ENCODE measurements around the gene CYP46A1. TPM values are rescaled to one million over a fixed set of nuclear protein-coding genes. Genes with fewer than 3 reads are reported as not detected.

CYP46A1 gene
- total and polyA plus RNA-seq, 2 experiments from 2014 or later, result 0.22 to 0.29 TPM

GRCh38 chr14:99699085-99699760, 15.1 kb downstream of the CYP46A1 start:
- no peak overlapping the region for H3K4me2 ChIP-seq (ENCODE audit: unreplicated experiment)
- WGBS, 2 experiments (ENCODE audit: low coverage in 1 of 2, low lambda C conversion rate in 2 of 2, missing lambda C conversion rate in 2 of 2), result 81 to 87% methylated on average over 12 of the region's 12 CpGs
- no peak overlapping the region for H2AFZ ChIP-seq
- H3K4me1 ChIP-seq (ENCODE audit: insufficient read depth), result no peaks in the 10 kb centered on the region
- in situ Hi-C loops (cut with MboI), result no loop called here
- no peak overlapping the region for H3K27ac ChIP-seq
- H4K20me1 ChIP-seq (ENCODE audit: insufficient read depth), result no peaks in the 10 kb centered on the region
- peaks cover 13% of the 10 kb centered on the region for H3K27me3 ChIP-seq (replicated peaks; ENCODE audit: insufficient read depth)
- peaks cover 5% of the 10 kb centered on the region for H3K9me3 ChIP-seq (ENCODE audit: low read depth)
- H3K79me2 ChIP-seq (ENCODE audit: insufficient read depth), result no peaks in the 10 kb centered on the region
- H3K36me3 ChIP-seq (ENCODE audit: low read depth), result no peaks in the 10 kb centered on the region
- TF ChIP-seq EZH2 (IDR thresholded peaks at IDR 0.05; ENCODE audit: insufficient read depth, poor library complexity, severe bottlenecking) (no peak), EZH2phosphoT487 (IDR thresholded peaks at IDR 0.05; ENCODE audit: insufficient read depth, low read depth) (no peak)
- H3K4me3 ChIP-seq, result no peak overlapping the region
- H3K9ac ChIP-seq, result no peak overlapping the region
- no peak for DNase-seq
- no peaks in the 10 kb centered on the region for H3K9me2 ChIP-seq (ENCODE audit: insufficient read depth)
- H3F3A ChIP-seq (ENCODE audit: insufficient read depth), result no peaks in the 10 kb centered on the region

- H4K20me1 ChIP-seq (ENCODE audit: insufficient read depth), result no peaks in the 10 kb centered on the region
- no peaks in the 10 kb centered on the region for H3K9me2 ChIP-seq (ENCODE audit: insufficient read depth)
- no peaks in the 10 kb centered on the region for H3F3A ChIP-seq (ENCODE audit: insufficient read depth)
- 83 to 87% methylated on average over 16 of the region's 16 CpGs for WGBS, 2 experiments (ENCODE audit: low coverage in 1 of 2, low lambda C conversion rate in 2 of 2, missing lambda C conversion rate in 2 of 2)
- no peak overlapping the region for H3K9ac ChIP-seq
- no peak overlapping the region for H2AFZ ChIP-seq
- no peaks in the 10 kb centered on the region for H3K79me2 ChIP-seq (ENCODE audit: insufficient read depth)
- H3K4me1 ChIP-seq (ENCODE audit: insufficient read depth), result no peaks in the 10 kb centered on the region
- TF ChIP-seq EZH2 (IDR thresholded peaks at IDR 0.05; ENCODE audit: insufficient read depth, poor library complexity, severe bottlenecking) (no peak), EZH2phosphoT487 (IDR thresholded peaks at IDR 0.05; ENCODE audit: insufficient read depth, low read depth) (no peak)
- no peak overlapping the region for H3K27ac ChIP-seq
- no peak overlapping the region for H3K4me2 ChIP-seq (ENCODE audit: unreplicated experiment)
- peaks cover 5% of the 10 kb centered on the region for H3K9me3 ChIP-seq (ENCODE audit: low read depth)
- in situ Hi-C loops (cut with MboI), result no loop called here
- H3K4me3 ChIP-seq, result no peak overlapping the region
- no peaks in the 10 kb centered on the region for H3K36me3 ChIP-seq (ENCODE audit: low read depth)
- peaks cover 13% of the 10 kb centered on the region for H3K27me3 ChIP-seq (replicated peaks; ENCODE audit: insufficient read depth)
- no peak for DNase-seq
Measured at GRCh38 chr14:99699861-99700260, 15.8 kb downstream of the CYP46A1 start.

- H3F3A ChIP-seq (ENCODE audit: insufficient read depth), result no peaks in the 10 kb centered on the region
- peaks cover 5% of the 10 kb centered on the region for H3K9me3 ChIP-seq (ENCODE audit: low read depth)
- no peaks in the 10 kb centered on the region for H3K9me2 ChIP-seq (ENCODE audit: insufficient read depth)
- TF ChIP-seq EZH2phosphoT487 (IDR thresholded peaks at IDR 0.05; ENCODE audit: insufficient read depth, low read depth) (no peak), EZH2 (IDR thresholded peaks at IDR 0.05; ENCODE audit: insufficient read depth, poor library complexity, severe bottlenecking) (no peak)
- no peaks in the 10 kb centered on the region for H4K20me1 ChIP-seq (ENCODE audit: insufficient read depth)
- in situ Hi-C loops (cut with MboI), result no loop called here
- DNase-seq, result no peak
- no peaks in the 10 kb centered on the region for H3K36me3 ChIP-seq (ENCODE audit: low read depth)
- peaks cover 13% of the 10 kb centered on the region for H3K27me3 ChIP-seq (replicated peaks; ENCODE audit: insufficient read depth)
- 89 to 93% methylated on average over 6 of the region's 6 CpGs for WGBS, 2 experiments (ENCODE audit: low coverage in 1 of 2, low lambda C conversion rate in 2 of 2, missing lambda C conversion rate in 2 of 2)
- no peak overlapping the region for H3K27ac ChIP-seq
- no peak overlapping the region for H2AFZ ChIP-seq
- no peaks in the 10 kb centered on the region for H3K79me2 ChIP-seq (ENCODE audit: insufficient read depth)
- H3K4me3 ChIP-seq, result no peak overlapping the region
- H3K4me1 ChIP-seq (ENCODE audit: insufficient read depth), result no peaks in the 10 kb centered on the region
- H3K4me2 ChIP-seq (ENCODE audit: unreplicated experiment), result no peak overlapping the region
- no peak overlapping the region for H3K9ac ChIP-seq
Measured at GRCh38 chr14:99700379-99700778, 16.3 kb downstream of the CYP46A1 start.

GRCh38 chr14:99701260-99701659, 17.2 kb downstream of the CYP46A1 start:
- Histone ChIP-seq H3K9ac (no peak overlapping the region), H3K36me3 (ENCODE audit: low read depth) (no peaks in the 10 kb centered on the region), H3K27ac (no peak overlapping the region), H3K4me1 (ENCODE audit: insufficient read depth) (no peaks in the 10 kb centered on the region), H3K4me3 (no peak overlapping the region), H3F3A (ENCODE audit: insufficient read depth) (no peaks in the 10 kb centered on the region), H3K27me3 (replicated peaks; ENCODE audit: insufficient read depth) (peaks cover 9% of the 10 kb centered on the region), H4K20me1 (ENCODE audit: insufficient read depth) (no peaks in the 10 kb centered on the region), H3K9me3 (ENCODE audit: low read depth) (peaks cover 5% of the 10 kb centered on the region), H2AFZ (no peak overlapping the region), H3K4me2 (ENCODE audit: unreplicated experiment) (no peak overlapping the region), H3K79me2 (ENCODE audit: insufficient read depth) (no peaks in the 10 kb centered on the region), H3K9me2 (ENCODE audit: insufficient read depth) (no peaks in the 10 kb centered on the region)
- DNase-seq, result no peak
- in situ Hi-C loops (cut with MboI), result no loop called here
- 84 to 87% methylated on average over 1 of the region's 1 CpG for WGBS, 2 experiments (ENCODE audit: low coverage in 1 of 2, low lambda C conversion rate in 2 of 2, missing lambda C conversion rate in 2 of 2)
- TF ChIP-seq EZH2phosphoT487 (IDR thresholded peaks at IDR 0.05; ENCODE audit: insufficient read depth, low read depth) (no peak), EZH2 (IDR thresholded peaks at IDR 0.05; ENCODE audit: insufficient read depth, poor library complexity, severe bottlenecking) (no peak)

- TF ChIP-seq EZH2phosphoT487 (IDR thresholded peaks at IDR 0.05; ENCODE audit: insufficient read depth, low read depth), result no peak
- TF ChIP-seq EZH2 (IDR thresholded peaks at IDR 0.05; ENCODE audit: insufficient read depth, poor library complexity, severe bottlenecking), result no peak
- Histone ChIP-seq H3K9me3 (ENCODE audit: low read depth) (peaks cover 5% of the 10 kb centered on the region), H3K27me3 (replicated peaks; ENCODE audit: insufficient read depth) (peaks cover 9% of the 10 kb centered on the region), H2AFZ (no peak overlapping the region), H3K9ac (no peak overlapping the region), H3K27ac (no peak overlapping the region), H4K20me1 (ENCODE audit: insufficient read depth) (no peaks in the 10 kb centered on the region), H3K4me2 (ENCODE audit: unreplicated experiment) (no peak overlapping the region), H3K36me3 (ENCODE audit: low read depth) (no peaks in the 10 kb centered on the region), H3K4me1 (ENCODE audit: insufficient read depth) (no peaks in the 10 kb centered on the region), H3K79me2 (ENCODE audit: insufficient read depth) (no peaks in the 10 kb centered on the region), H3F3A (ENCODE audit: insufficient read depth) (no peaks in the 10 kb centered on the region), H3K4me3 (no peak overlapping the region), H3K9me2 (ENCODE audit: insufficient read depth) (no peaks in the 10 kb centered on the region)
- in situ Hi-C loops (cut with MboI), result no loop called here
- no peak for DNase-seq
Measured at GRCh38 chr14:99702115-99702514, 18.0 kb downstream of the CYP46A1 start.

Data from GM23248 (cell line).